ENCODE measurements around the gene BEND6. TPM values are rescaled to one million over a fixed set of nuclear protein-coding genes. Genes with fewer than 3 reads are reported as not detected.

BEND6 gene
- total and polyA plus RNA-seq, 2 of the 8 experiments (the other 6 are each of a cell fraction or from before 2014, with no cell fraction given) = 0.71 to 2.1 TPM

GRCh38 chr6:56905378-56905777, 49.5 kb upstream of the BEND6 start:
- no peak overlapping the region for H3K14ac ChIP-seq (ENCODE audit: insufficient read length)
- WGBS, 2 experiments (ENCODE audit: extremely low coverage in 1 of 2, insufficient coverage in 1 of 2, insufficient read length in 1 of 2, insufficient replicate concordance in 2 of 2, low coverage in 1 of 2, low lambda C conversion rate in 2 of 2, missing lambda C conversion rate in 1 of 2) = 89% methylated on average over 3 of the region's 3 CpGs; no CpG with 5 or more reads in 1 of the 2 experiments

More at GRCh38 chr6:56905378-56905777, 49.5 kb upstream of the BEND6 start:
- Histone ChIP-seq H3K4ac (replicated peaks; ENCODE audit: insufficient read length, low read depth, low read length) (no peak overlapping the region), H2BK120ac (replicated peaks; ENCODE audit: low read depth, low read length) (no peak overlapping the region), H3K56ac (replicated peaks; ENCODE audit: insufficient read length, low read depth, low read length) (no peak overlapping the region), H3K79me2 (ENCODE audit: control insufficient read depth in 1 of 2, insufficient read depth in 2 of 2, low read length in 2 of 2) (no peaks in the 10 kb centered on the region), H2BK5ac (ENCODE audit: low read depth, low read length) (no peak overlapping the region), H3K79me1 (ENCODE audit: low read depth, low read length) (no peaks in the 10 kb centered on the region), H3K36me3 (ENCODE audit: control insufficient read depth in 2 of 4, insufficient read depth in 4 of 4, low read length in 3 of 4) (no peaks in the 10 kb centered on the region), H4K5ac (ENCODE audit: insufficient read length, low read depth, low read length) (no peak overlapping the region), H3K9me3 (ENCODE audit: insufficient read depth in 2 of 2, low read depth in 1 of 2, low read length in 1 of 2) (no peaks in the 10 kb centered on the region), H3K27me3 (replicated peaks in 1 of 4; ENCODE audit: control insufficient read depth in 3 of 4, extremely low read depth in 1 of 4, insufficient read depth in 3 of 4, low read length in 3 of 4) (no peaks in the 10 kb centered on the region), H2BK12ac (ENCODE audit: low read depth, low read length) (no peak overlapping the region), H2AFZ (ENCODE audit: low read length) (no peak overlapping the region), H3K27ac (ENCODE audit: low read depth, low read length) (no peak overlapping the region), H3K4me3 (ENCODE audit: extremely low read depth in 1 of 4, insufficient read depth in 2 of 4, low read depth in 3 of 4, low read length in 4 of 4) (no peak overlapping the region), H3K23ac (ENCODE audit: insufficient read length) (no peak overlapping the region), H4K91ac (replicated peaks; ENCODE audit: insufficient read length, low read length) (no peak overlapping the region), H2AK5ac (ENCODE audit: low read depth, low read length) (no peak overlapping the region), H3K9ac (replicated peaks in 1 of 4; ENCODE audit: extremely low read depth in 1 of 4, low read depth in 3 of 4, low read length in 3 of 4) (no peak overlapping the region), H3K23me2 (ENCODE audit: low read depth, low read length) (no peaks in the 10 kb centered on the region), H4K20me1 (replicated peaks in 1 of 2; ENCODE audit: control insufficient read depth in 1 of 2, insufficient read depth in 2 of 2, low read length in 2 of 2) (no peaks in the 10 kb centered on the region), H3K18ac (ENCODE audit: extremely low read depth, low read length) (no peak overlapping the region), H3K4me2 (ENCODE audit: insufficient read depth in 1 of 2, low read depth in 2 of 2, low read length in 2 of 2) (no peak overlapping the region), H2BK20ac (ENCODE audit: low read length) (no peak overlapping the region), H3K4me1 (replicated peaks in 1 of 4; ENCODE audit: control insufficient read depth in 3 of 4, insufficient read depth in 4 of 4, low read length in 3 of 4) (no peaks in the 10 kb centered on the region), H2BK15ac (ENCODE audit: low read length) (no peak overlapping the region), H4K8ac (ENCODE audit: extremely low read depth, insufficient read depth, low read length) (no peak overlapping the region)
- ChIA-PET CTCF (ENCODE audit: partially characterized antibody) (interaction anchor here (0.6 to 5.2 kb wide), 15 partner anchors 8 to 410 kb away, joined by 3 to 66 read pairs (median 10); partner anchors contain the start of genes BEND6 and PRIM2), POLR2A (ENCODE audit: partially characterized antibody) (no interaction called here)
- FAIRE-seq (no peak), DNase-seq (ENCODE audit: low read depth in 1 of 2, low spot score in 2 of 2) (no peak)
- TF ChIP-seq KDM4A (IDR thresholded peaks at IDR 0.05; ENCODE audit: low read depth, low read length, severe bottlenecking) (no peak), NRF1 (IDR thresholded peaks at IDR 0.05; ENCODE audit: low read depth, low read length) (no peak), SP2 (IDR thresholded peaks at IDR 0.05; ENCODE audit: low read length) (no peak), GTF2F1 (IDR thresholded peaks at IDR 0.05; ENCODE audit: borderline replicate concordance, low read depth, low read length) (no peak), PHF8 (conservative IDR thresholded peaks at IDR 0.05; ENCODE audit: low read depth, low read length) (no peak), TCF12 (IDR thresholded peaks at IDR 0.05; ENCODE audit: low read depth, low read length) (no peak), SIN3A (conservative IDR thresholded peaks at IDR 0.05 in 1 of 2, IDR thresholded peaks at IDR 0.05 in 1 of 2; ENCODE audit: low read depth in 1 of 2, low read length in 2 of 2) (no peak), POLR2A (IDR thresholded peaks at IDR 0.05; ENCODE audit: control extremely low read depth in 1 of 2, low read depth in 2 of 2, low read length in 2 of 2) (no peak), BCL11A (IDR thresholded peaks at IDR 0.05; ENCODE audit: low read depth in 2 of 2, low read length in 2 of 2) (no peak)
